Common myeloid progenitor, CD34-positive (primary cell): ENCODE measurements around the gene DENND2C.
A peak's percentile ranks its signal among the peaks of the same experiment; 100 is the strongest.

ENCODE experiments used
- CTCF ChIA-PET: fragments of 350-600 bp; sonication (Branson Sonifier 250); formaldehyde crosslinking; loops from one replicate; lab custom pipeline; 2021; ENCODE audit warnings: antibody characterized with exemption; lab: Charles Lee
- POLR2A ChIA-PET: fragments of 350-600 bp; sonication (Branson Sonifier 250); formaldehyde crosslinking; loops from one replicate; lab custom pipeline; 2021; ENCODE audit warnings: antibody characterized with exemption; lab: Charles Lee
- DNase-seq, 3 donors: peaks; one replicate each; pipeline versions ENCODE4 v3.0.0 to v3.0.0-alpha.2; 2013
- H3K27ac ChIP-seq, 2 experiments: 1 replicate in 1 of 2; 2 replicates in 1 of 2; pipeline ENCODE4 v1.7.0; 2013; ENCODE audit warnings: inconsistent platforms in 2 of 2, low read length in 2 of 2, mild to moderate bottlenecking in 2 of 2, low read depth in 1 of 2, moderate library complexity in 1 of 2; ENCODE audit not compliant: severe bottlenecking in 2 of 2, insufficient read depth in 1 of 2, poor library complexity in 1 of 2
- H3K27me3 ChIP-seq, 5 experiments: replicated peaks in 2 of 5; 1 replicate in 3 of 5; 2 replicates in 2 of 5; pipeline versions ENCODE4 v1.6.1 to v1.7.0; 2013; ENCODE audit warnings: low read length in 4 of 5, mild to moderate bottlenecking in 2 of 5, moderate library complexity in 2 of 5, inconsistent platforms in 1 of 5; ENCODE audit not compliant: insufficient read depth in 5 of 5, control insufficient read depth in 4 of 5
- H3K36me3 ChIP-seq, 4 experiments: 1 replicate in 2 of 4; 2 replicates in 2 of 4; pipeline versions ENCODE4 v1.6.1 to v1.7.0; 2013; ENCODE audit warnings: low read length in 3 of 4, control low read depth in 1 of 4, mild to moderate bottlenecking in 1 of 4; ENCODE audit not compliant: control insufficient read depth in 4 of 4, insufficient read depth in 4 of 4
- H3K4me1 ChIP-seq, 4 experiments: 1 replicate in 3 of 4; 2 replicates in 1 of 4; pipeline versions ENCODE4 v1.6.1 to v1.7.1; 2013; ENCODE audit warnings: low read length in 3 of 4, mild to moderate bottlenecking in 3 of 4, control low read depth in 1 of 4, inconsistent platforms in 1 of 4, moderate library complexity in 1 of 4; ENCODE audit not compliant: control insufficient read depth in 4 of 4, insufficient read depth in 4 of 4; ENCODE audit errors: control extremely low read depth in 1 of 4
- H3K4me3 ChIP-seq, 7 experiments: 1 replicate in 4 of 7; 2 replicates in 3 of 7; pipeline versions ENCODE4 v1.5.1 to v1.7.0; 2013; ENCODE audit warnings: mild to moderate bottlenecking in 7 of 7, low read length in 6 of 7, moderate library complexity in 6 of 7, inconsistent platforms in 2 of 7, low read depth in 2 of 7, control low read depth in 1 of 7; ENCODE audit not compliant: insufficient read depth in 4 of 7, control insufficient read depth in 1 of 7; ENCODE audit errors: extremely low read depth in 1 of 7
- H3K9me3 ChIP-seq, 5 experiments: 1 replicate in 4 of 5; 2 replicates in 1 of 5; pipeline versions ENCODE4 v1.6.1 to v1.7.1; 2013; ENCODE audit warnings: low read length in 4 of 5, mild to moderate bottlenecking in 2 of 5, inconsistent platforms in 1 of 5, low read depth in 1 of 5, moderate library complexity in 1 of 5; ENCODE audit not compliant: control insufficient read depth in 4 of 5, insufficient read depth in 2 of 5; ENCODE audit errors: control extremely low read depth in 1 of 5
- WGBS: methylation state at CpG from one replicate; pipeline ENCODE4 v1.1.5; 2013; ENCODE audit not compliant: insufficient coverage; 5-methylcytosine and 5-hydroxymethylcytosine counted together

The DENND2C gene

GRCh38 chr1:114638910-114639309, 30.9 kb downstream of the DENND2C start:
- Histone ChIP-seq H3K9me3 (no peaks in the 10 kb centered on the region), H3K27me3 (no peaks in the 10 kb centered on the region), H3K4me3 (no peak overlapping the region), H3K36me3 (no peaks in the 10 kb centered on the region), H3K27ac (no peak overlapping the region), H3K4me1 (no peaks in the 10 kb centered on the region)
- ChIA-PET POLR2A (no interaction called here), CTCF (no interaction called here)
- WGBS = 0% methylated on average over 1 of the region's 3 CpGs
- no peak for DNase-seq

- no peak overlapping the region for H3K4me3 ChIP-seq
- POLR2A ChIA-PET = no interaction called here
- no peaks in the 10 kb centered on the region for H3K36me3 ChIP-seq
- no peak overlapping the region for H3K27ac ChIP-seq
- no peaks in the 10 kb centered on the region for H3K27me3 ChIP-seq
- CTCF ChIA-PET = no interaction called here
- no peaks in the 10 kb centered on the region for H3K4me1 ChIP-seq
- H3K9me3 ChIP-seq = peaks cover 0 to 3% (median 0%) of the 10 kb centered on the region in 5 experiments
- DNase-seq = no peak
Observed at GRCh38 chr1:114632427-114632826, 37.4 kb downstream of the DENND2C start.

DNA sequence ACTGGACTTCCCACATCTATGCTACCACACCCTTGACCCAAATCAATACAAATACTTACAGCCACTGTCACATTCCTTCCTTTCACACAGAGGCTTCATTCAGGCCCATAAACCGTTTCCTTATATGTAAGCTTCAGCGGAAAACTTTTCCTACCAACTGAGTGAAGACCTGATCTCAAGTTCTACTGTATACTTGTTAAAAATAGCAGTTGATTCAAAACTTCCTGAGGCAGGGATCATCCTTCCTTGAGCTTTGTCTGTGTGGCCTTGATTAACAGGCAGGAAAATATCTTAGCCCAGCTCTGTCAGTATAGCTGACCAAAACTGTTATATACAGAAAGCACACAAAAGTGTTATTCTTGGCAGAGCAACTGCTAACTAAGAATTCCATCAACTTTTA, 42.7 kb downstream of the DENND2C start:
- Histone ChIP-seq H3K27ac (no peak overlapping the region), H3K4me3 (no peak overlapping the region), H3K4me1 (no peaks in the 10 kb centered on the region), H3K36me3 (no peaks in the 10 kb centered on the region), H3K27me3 (no peaks in the 10 kb centered on the region), H3K9me3 (peaks cover 0 to 2% (median 0%) of the 10 kb centered on the region in 5 experiments)
- ChIA-PET POLR2A (no interaction called here), CTCF (no interaction called here)
- 50% methylated on average over 2 of the region's 2 CpGs for WGBS
- DNase-seq = no peak

DNA sequence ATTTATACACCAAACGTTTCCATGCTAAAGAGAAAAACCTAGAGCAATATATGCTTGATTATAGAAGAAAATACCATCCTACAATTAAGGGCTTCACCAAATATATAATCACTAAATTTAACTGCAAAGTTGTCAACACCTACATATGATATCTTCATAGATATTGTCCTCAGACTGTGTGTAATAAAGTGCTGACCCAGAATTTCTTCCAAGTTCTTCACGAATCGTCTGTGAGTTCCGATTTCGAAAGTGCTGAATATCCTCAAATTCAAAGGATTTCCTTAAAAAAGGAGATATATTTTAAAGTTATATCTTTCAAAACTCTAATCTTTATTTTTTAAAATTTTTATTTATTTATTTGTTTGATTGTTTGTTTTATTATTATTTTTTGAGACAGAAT, 46.5 kb downstream of the DENND2C start:
- Histone ChIP-seq H3K27ac (no peak overlapping the region), H3K4me1 (no peaks in the 10 kb centered on the region), H3K4me3 (no peak overlapping the region), H3K27me3 (peaks cover 0 to 4% (median 0%) of the 10 kb centered on the region in 5 experiments), H3K36me3 (no peaks in the 10 kb centered on the region), H3K9me3 (no peaks in the 10 kb centered on the region)
- WGBS = no CpG with 5 or more reads among the region's 5 CpGs
- no peak for DNase-seq
- POLR2A ChIA-PET = no interaction called here
- CTCF ChIA-PET = interaction anchor here (1.2 kb wide), 1 partner anchor 25 kb away, joined by 5 read pairs; no protein-coding TSS in a partner anchor

- CTCF ChIA-PET = interaction anchor here (1.1 kb wide), 1 partner anchor 19 kb away, joined by 3 read pairs; no protein-coding TSS in a partner anchor
- WGBS = 80% methylated on average over 1 of the region's 2 CpGs
- peak in 2 of 3 donors; percentile 2 for DNase-seq
- Histone ChIP-seq H3K36me3 (no peaks in the 10 kb centered on the region), H3K27ac (no peak overlapping the region), H3K27me3 (peaks cover 0 to 4% (median 0%) of the 10 kb centered on the region in 5 experiments), H3K4me1 (no peaks in the 10 kb centered on the region), H3K9me3 (no peaks in the 10 kb centered on the region), H3K4me3 (no peak overlapping the region)
- POLR2A ChIA-PET = no interaction called here
Observed at GRCh38 chr1:114620419-114620818, 49.4 kb downstream of the DENND2C start.

DNA sequence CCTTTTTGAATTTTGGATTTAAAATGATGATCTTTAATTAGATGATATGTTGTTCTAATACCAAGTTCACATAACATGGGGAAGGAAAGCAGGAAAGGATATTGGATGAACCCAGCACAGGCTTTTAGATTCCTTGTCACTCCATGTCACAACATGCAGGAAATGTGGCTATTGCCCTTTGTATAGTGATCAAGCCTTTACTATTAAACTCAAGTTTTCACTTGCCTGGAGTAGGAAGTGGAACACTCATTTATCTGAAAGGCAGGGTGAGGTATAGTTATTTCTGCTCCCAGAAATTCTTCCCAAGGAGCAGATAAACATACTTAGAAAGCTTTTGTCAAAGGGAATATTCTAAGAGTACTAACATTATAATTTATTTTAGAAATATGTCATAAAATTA, 51.2 kb downstream of the DENND2C start:
- Histone ChIP-seq H3K4me3 (no peak overlapping the region), H3K27me3 (peaks cover 0 to 4% (median 0%) of the 10 kb centered on the region in 5 experiments), H3K4me1 (no peaks in the 10 kb centered on the region), H3K36me3 (no peaks in the 10 kb centered on the region), H3K9me3 (no peaks in the 10 kb centered on the region), H3K27ac (no peak overlapping the region)
- no peak for DNase-seq
- POLR2A ChIA-PET = no interaction called here
- CTCF ChIA-PET = no interaction called here

- 98% methylated on average over 7 of the region's 9 CpGs for WGBS
- Histone ChIP-seq H3K4me1 (no peaks in the 10 kb centered on the region), H3K9me3 (no peaks in the 10 kb centered on the region), H3K4me3 (no peak overlapping the region), H3K27ac (no peak overlapping the region), H3K36me3 (no peaks in the 10 kb centered on the region), H3K27me3 (no peaks in the 10 kb centered on the region)
- ChIA-PET POLR2A (no interaction called here), CTCF (interaction anchor here (0.6 to 1.5 kb wide), 2 partner anchors 10 to 11 kb away, joined by 3 to 5 read pairs; no protein-coding TSS in a partner anchor)
- DNase-seq = no peak
Observed at GRCh38 chr1:114610546-114611245, 59.2 kb downstream of the DENND2C start.
